ENCODE results near the gene FAM3C.

Gene FAM3C

DNA sequence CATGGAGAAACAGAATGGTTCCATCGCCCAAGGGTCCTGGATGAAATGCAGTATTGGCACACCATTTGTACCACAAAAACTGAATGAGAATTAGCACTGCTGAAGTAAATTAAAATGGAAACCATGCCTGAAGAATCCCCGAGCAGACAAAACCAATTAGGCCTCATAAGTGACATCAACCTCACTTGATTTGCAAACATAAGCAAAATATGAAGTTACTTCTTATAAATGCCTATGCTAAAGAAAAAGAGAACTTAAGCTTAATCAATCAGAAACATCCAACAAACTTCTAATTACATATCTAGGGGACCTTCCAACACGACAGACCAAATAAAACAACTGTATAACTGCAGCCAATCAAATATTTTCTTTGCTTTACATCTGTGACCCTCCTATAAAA, 4.4 kb downstream of the FAM3C start:
- TF ChIP-seq, protein P1, sequence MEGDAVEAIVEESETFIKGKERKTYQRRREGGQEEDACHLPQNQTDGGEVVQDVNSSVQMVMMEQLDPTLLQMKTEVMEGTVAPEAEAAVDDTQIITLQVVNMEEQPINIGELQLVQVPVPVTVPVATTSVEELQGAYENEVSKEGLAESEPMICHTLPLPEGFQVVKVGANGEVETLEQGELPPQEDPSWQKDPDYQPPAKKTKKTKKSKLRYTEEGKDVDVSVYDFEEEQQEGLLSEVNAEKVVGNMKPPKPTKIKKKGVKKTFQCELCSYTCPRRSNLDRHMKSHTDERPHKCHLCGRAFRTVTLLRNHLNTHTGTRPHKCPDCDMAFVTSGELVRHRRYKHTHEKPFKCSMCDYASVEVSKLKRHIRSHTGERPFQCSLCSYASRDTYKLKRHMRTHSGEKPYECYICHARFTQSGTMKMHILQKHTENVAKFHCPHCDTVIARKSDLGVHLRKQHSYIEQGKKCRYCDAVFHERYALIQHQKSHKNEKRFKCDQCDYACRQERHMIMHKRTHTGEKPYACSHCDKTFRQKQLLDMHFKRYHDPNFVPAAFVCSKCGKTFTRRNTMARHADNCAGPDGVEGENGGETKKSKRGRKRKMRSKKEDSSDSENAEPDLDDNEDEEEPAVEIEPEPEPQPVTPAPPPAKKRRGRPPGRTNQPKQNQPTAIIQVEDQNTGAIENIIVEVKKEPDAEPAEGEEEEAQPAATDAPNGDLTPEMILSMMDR (IDR thresholded peaks at IDR 0.05) = no peak
- no peaks in the 10 kb centered on the region for H3K9me3 ChIP-seq
- H3K36me3 ChIP-seq = no peaks in the 10 kb centered on the region
- peaks cover 16% of the 10 kb centered on the region for H3K27me3 ChIP-seq
- no peak overlapping the region for H3K27ac ChIP-seq
- peaks cover 8 to 12% of the 10 kb centered on the region in 2 experiments for H3K4me1 ChIP-seq (ENCODE audit: control insufficient read depth in 1 of 2, insufficient read depth in 1 of 2, low read depth in 1 of 2, low read length in 1 of 2)
- H3K4me3 ChIP-seq (ENCODE audit: low read depth in 1 of 2, low read length in 1 of 2) = no peak overlapping the region

DNA sequence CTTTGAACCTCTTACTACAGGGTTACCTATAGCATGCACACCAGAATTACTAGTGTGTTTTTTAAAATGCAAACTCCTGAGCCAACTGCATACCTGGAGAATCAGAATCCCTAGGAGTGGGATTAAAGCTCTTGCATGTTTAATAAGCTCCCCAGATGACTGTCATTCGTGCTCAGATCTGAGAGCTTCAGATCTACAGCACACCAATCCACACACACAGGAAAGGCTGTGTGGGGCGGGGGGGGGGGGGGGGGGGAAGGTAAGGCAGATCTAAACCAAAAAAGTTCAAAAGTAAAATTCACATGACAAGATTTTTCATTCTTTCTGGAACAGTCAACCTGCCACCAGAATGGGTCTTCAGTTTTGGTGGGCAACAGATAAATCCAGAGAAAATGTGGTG, 5.5 kb downstream of the FAM3C start:
- Histone ChIP-seq H3K4me3 (ENCODE audit: low read depth in 1 of 2, low read length in 1 of 2) (no peak overlapping the region), H3K9me3 (no peaks in the 10 kb centered on the region), H3K27ac (no peak overlapping the region), H3K36me3 (no peaks in the 10 kb centered on the region), H3K4me1 (ENCODE audit: control insufficient read depth in 1 of 2, insufficient read depth in 1 of 2, low read depth in 1 of 2, low read length in 1 of 2) (peaks cover 4 to 6% of the 10 kb centered on the region in 2 experiments), H3K27me3 (peaks cover 5% of the 10 kb centered on the region)
- TF ChIP-seq, protein P1 (IDR thresholded peaks at IDR 0.05) = no peak

DNA sequence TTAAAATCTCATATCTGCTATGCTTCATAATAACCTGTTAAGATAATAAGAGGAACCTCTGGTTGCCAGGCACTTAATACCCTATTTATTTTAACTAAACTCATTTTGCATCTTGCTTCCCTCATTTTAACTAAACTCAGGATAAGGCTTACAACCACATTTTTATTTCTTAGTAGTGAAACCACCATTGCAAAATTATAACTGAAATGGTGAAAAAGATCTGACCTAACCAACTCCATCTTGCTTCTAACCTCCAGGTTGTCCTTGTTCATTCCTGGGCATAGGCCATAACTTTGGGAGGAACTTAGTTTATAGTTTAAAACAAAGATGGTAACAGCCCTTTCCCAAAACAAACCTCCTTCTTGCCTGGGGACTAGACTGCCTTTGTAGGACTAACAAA, 6.0 kb downstream of the FAM3C start:
- Histone ChIP-seq H3K27ac (no peak overlapping the region), H3K4me3 (ENCODE audit: low read depth in 1 of 2, low read length in 1 of 2) (no peak overlapping the region), H3K27me3 (no peaks in the 10 kb centered on the region), H3K9me3 (no peaks in the 10 kb centered on the region), H3K36me3 (no peaks in the 10 kb centered on the region), H3K4me1 (ENCODE audit: control insufficient read depth in 1 of 2, insufficient read depth in 1 of 2, low read depth in 1 of 2, low read length in 1 of 2) (peaks cover 0 to under 1% of the 10 kb centered on the region in 2 experiments)
- TF ChIP-seq, protein P1 (IDR thresholded peaks at IDR 0.05) = no peak

DNA sequence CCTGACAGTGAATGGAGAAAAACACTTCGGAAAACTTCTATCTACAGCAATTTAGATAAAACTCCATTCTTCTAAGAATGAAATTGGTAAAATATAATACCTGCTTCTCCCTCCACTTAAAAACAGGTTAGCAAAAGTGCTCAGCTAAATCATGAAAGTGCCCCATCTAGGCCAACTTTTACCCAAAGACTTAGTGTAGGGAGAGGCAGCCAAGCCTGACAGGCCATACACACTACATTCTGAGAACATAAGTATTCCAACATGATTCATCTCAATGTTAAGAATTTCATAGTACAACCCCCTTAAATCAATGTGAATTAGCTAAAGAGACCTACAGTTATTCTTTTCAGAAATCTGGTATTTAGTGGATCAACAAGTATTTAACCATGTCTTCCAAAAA, 7.2 kb downstream of the FAM3C start:
- H3K36me3 ChIP-seq = no peaks in the 10 kb centered on the region
- H3K27ac ChIP-seq = no peak overlapping the region
- no peak overlapping the region for H3K4me3 ChIP-seq (ENCODE audit: low read depth in 1 of 2, low read length in 1 of 2)
- TF ChIP-seq, protein P1 (IDR thresholded peaks at IDR 0.05) = no peak
- no peaks in the 10 kb centered on the region for H3K9me3 ChIP-seq
- H3K4me1 ChIP-seq (ENCODE audit: control insufficient read depth in 1 of 2, insufficient read depth in 1 of 2, low read depth in 1 of 2, low read length in 1 of 2) = no peaks in the 10 kb centered on the region
- no peaks in the 10 kb centered on the region for H3K27me3 ChIP-seq

DNA sequence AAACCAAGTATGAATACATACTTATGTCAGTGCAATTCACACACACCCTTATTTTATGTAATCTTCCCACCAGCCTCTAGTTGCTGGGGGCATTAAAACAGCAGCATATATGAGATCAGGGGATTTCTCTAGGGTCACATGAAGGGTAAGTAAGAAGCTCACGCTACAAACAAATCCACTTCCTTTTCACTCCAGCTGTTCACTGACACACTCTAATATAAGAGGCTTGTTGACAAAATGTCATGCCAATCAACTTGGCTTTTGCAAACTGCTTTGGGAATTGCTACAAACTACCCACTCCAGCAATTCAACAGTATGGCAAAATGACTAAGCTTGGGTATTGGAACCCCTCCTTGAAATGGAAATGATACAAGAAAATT, 10.3 kb downstream of the FAM3C start:
- Histone ChIP-seq H3K27me3 (no peaks in the 10 kb centered on the region), H3K36me3 (no peaks in the 10 kb centered on the region), H3K4me3 (ENCODE audit: low read depth in 1 of 2, low read length in 1 of 2) (no peak overlapping the region), H3K27ac (no peak overlapping the region), H3K4me1 (ENCODE audit: control insufficient read depth in 1 of 2, insufficient read depth in 1 of 2, low read depth in 1 of 2, low read length in 1 of 2) (no peaks in the 10 kb centered on the region), H3K9me3 (no peaks in the 10 kb centered on the region)
- TF ChIP-seq, protein P1 (IDR thresholded peaks at IDR 0.05) = no peak
